Fibroblast of pulmonary artery (primary cell): ENCODE data around the gene ASB11.
"Not testable (repeated sequence)": the region's sequence is repeated elsewhere in the genome, so short reads cannot be mapped to it uniquely, and the experiment has no call there.

ENCODE experiments used
- DNase-seq: peaks from one replicate; pipeline ENCODE4 v3.0.0-alpha.2; 2010; ENCODE audit warnings: low read depth
- H3K4me3 ChIP-seq: replicated peaks from 2 replicates; pipeline ENCODE4 v1.5.1; 2011; ENCODE audit warnings: low read depth, mild to moderate bottlenecking, control low read depth, low read length, moderate library complexity
- TF ChIP-seq, protein P1 (sequence below): IDR thresholded peaks from 2 replicates; pipeline ENCODE4 v1.5.1; 2011; ENCODE audit warnings: mild to moderate bottlenecking, control low read depth, low read length, inconsistent platforms; ENCODE audit errors: missing control alignments

Gene ASB11

DNA sequence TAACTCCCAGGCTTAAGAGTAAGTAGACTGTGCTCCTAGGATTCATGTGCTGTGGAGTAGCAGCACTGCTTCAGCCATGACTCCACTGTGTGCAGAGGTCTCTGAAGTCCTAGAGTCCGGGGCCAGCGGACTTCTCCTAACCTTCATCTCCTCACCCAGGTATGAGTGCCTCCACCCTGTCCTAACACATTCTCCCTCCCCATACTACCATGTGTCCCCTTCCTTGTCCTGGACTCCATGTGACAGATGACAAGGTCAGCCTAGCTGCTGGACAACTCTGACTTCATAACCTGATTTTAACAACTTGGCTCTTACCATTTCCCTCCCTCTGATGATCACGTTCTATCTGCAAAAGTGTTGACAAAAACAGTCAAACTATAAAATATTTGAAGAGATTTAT, 16.7 kb downstream of the ASB11 start:
- DNase-seq: no peak
- TF ChIP-seq, protein P1, sequence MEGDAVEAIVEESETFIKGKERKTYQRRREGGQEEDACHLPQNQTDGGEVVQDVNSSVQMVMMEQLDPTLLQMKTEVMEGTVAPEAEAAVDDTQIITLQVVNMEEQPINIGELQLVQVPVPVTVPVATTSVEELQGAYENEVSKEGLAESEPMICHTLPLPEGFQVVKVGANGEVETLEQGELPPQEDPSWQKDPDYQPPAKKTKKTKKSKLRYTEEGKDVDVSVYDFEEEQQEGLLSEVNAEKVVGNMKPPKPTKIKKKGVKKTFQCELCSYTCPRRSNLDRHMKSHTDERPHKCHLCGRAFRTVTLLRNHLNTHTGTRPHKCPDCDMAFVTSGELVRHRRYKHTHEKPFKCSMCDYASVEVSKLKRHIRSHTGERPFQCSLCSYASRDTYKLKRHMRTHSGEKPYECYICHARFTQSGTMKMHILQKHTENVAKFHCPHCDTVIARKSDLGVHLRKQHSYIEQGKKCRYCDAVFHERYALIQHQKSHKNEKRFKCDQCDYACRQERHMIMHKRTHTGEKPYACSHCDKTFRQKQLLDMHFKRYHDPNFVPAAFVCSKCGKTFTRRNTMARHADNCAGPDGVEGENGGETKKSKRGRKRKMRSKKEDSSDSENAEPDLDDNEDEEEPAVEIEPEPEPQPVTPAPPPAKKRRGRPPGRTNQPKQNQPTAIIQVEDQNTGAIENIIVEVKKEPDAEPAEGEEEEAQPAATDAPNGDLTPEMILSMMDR: no peak

DNA sequence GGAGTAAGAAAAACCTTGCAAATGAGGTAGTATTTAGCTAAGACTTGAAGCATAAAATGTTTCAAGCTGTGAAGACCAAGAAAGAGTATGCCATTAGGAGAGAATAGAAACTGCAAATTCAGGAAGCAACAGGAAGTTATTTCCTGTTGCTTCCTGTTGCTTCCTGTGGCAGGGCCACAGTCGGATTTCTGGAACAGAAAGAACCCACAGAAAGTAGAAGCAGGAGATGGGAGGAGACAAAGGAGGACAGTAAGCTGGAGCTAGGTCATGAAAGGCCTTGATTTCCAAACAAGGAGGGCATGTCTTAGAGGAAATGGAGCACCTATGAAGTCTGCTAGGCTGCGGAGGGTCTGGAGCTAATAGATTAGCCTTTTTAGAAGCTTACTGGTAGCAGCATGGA, 17.2 kb downstream of the ASB11 start:
- DNase-seq: peak; percentile 47
- TF ChIP-seq, protein P1: no peak
- no peak overlapping the region for H3K4me3 ChIP-seq

More for the DNA sequence above, 16.7 kb downstream of the ASB11 start:
- no peak overlapping the region for H3K4me3 ChIP-seq

DNA sequence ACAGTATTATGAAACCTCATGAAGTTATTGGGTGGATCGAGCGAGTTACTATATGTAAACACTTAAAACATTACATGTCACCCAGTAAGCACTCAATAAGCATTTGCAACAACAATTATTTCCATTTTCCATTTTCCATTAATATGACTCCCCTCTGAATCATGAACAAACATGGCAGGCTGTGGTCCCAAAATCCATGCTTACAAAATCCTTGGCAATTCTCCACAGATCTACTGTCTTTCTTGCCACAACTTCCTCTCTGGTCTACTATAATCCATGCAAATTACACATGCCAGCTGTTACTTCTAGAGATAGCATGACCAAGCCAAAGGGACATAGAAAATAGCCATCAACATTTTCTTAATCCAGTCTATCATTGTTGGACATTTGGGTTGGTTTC, 22.0 kb downstream of the ASB11 start:
- DNase-seq: no peak
- H3K4me3 ChIP-seq: no peak overlapping the region
- TF ChIP-seq, protein P1: no peak

DNA sequence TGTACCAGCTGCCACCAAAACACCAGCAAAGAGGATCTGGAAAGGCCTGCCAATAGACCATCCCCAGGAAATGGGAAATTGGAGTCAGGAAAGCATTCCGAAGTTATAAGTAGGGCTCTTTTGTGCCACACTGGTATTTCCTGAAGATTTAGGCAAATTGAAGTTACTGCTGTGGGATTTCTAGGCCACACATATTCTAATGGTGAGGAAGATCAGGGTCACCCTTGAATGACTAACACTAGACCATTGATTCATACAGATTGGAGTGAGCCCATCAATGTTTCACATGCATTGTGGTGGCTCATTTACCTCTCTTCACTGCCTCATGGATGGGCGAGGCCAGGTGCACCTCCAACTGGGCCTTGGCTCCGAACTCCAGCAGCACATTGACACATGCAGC, 22.6 kb downstream of the ASB11 start:
- H3K4me3 ChIP-seq: no peak overlapping the region
- DNase-seq: no peak

DNA sequence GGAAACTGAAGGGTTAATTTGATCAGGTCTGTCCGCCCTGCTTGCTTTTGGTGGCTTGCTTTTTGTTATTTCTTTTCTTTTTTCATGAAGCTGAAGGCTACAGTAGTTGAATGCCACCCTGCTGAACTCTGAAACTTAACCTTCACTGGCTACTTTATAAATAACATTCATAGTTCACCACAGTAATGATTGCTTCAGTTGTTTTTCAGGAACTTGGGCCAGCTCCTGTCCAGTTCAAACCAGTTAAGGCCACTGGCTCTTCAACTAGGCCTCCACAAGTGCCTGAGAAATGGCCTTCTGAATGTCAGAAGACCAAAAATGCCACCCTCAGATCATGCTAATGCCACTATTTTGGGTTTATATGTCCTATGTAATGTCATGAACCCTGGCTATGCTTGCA, 37.8 kb downstream of the ASB11 start:
- TF ChIP-seq, protein P1: no peak
- DNase-seq: no peak
- H3K4me3 ChIP-seq: no peak overlapping the region

More for the DNA sequence above, 22.6 kb downstream of the ASB11 start:
- TF ChIP-seq, protein P1: no peak

DNA sequence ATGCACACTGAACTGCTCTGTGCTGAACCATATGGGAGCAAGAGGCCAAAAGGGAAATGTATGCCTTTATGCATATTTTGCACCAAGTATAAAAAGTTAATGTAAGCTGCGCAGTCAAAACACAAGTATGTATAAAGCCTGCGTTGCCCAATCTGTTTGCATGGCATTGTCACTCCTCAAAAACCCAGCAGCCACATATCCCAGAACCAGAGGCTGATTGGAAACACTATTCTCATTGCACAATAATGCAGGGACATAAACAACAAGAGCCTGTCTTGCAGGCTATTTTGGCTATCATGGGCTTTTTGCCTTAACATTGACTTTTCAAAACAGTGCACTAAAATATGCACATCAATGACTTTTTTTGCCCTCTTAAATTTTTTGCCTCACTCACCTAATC, 40.5 kb downstream of the ASB11 start:
- TF ChIP-seq, protein P1: no peak
- no peak for DNase-seq
- H3K4me3 ChIP-seq: no peak overlapping the region

DNA sequence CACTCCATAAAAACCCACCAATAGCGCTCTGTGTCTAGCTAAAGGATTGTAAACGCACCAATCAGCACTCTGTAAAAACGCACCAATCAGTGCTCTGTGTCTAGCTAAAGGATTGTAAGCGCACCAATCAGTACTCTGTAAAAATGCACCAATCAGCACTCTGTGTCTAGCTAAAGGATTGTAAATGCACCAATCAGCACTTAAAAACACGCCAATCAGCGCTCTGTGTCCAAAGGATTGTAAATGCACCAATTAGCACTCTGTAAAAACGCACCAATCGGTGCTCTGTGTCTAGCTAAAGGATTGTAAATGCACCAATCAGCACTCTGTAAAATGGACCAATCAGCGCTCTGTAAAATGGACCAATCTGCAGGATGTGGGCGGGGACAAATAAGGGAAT, 42.2 kb downstream of the ASB11 start:
- not testable (repeated sequence) for DNase-seq

More for the DNA sequence above, 42.2 kb downstream of the ASB11 start:
- not testable (repeated sequence) for H3K4me3 ChIP-seq
